ENCODE data around the gene ZBTB16. TPM values are rescaled to one million over a fixed set of nuclear protein-coding genes. Genes with fewer than 3 reads are reported as not detected.

Gene ZBTB16
- total RNA-seq, 1 donor from 2014 or later: 11.9 TPM

DNA sequence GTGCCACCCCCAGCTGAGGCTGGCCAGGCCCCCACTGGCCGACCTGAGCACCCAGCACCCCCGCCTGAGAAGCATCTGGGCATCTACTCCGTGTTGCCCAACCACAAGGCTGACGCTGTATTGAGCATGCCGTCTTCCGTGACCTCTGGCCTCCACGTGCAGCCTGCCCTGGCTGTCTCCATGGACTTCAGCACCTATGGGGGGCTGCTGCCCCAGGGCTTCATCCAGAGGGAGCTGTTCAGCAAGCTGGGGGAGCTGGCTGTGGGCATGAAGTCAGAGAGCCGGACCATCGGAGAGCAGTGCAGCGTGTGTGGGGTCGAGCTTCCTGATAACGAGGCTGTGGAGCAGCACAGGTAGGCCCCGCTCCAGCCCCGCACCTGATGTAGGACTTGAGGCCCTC is 4.7 kb downstream of the ZBTB16 start:
- no peak overlapping the region for H3K27ac Mint-ChIP-seq
- TF ChIP-seq, protein P1, sequence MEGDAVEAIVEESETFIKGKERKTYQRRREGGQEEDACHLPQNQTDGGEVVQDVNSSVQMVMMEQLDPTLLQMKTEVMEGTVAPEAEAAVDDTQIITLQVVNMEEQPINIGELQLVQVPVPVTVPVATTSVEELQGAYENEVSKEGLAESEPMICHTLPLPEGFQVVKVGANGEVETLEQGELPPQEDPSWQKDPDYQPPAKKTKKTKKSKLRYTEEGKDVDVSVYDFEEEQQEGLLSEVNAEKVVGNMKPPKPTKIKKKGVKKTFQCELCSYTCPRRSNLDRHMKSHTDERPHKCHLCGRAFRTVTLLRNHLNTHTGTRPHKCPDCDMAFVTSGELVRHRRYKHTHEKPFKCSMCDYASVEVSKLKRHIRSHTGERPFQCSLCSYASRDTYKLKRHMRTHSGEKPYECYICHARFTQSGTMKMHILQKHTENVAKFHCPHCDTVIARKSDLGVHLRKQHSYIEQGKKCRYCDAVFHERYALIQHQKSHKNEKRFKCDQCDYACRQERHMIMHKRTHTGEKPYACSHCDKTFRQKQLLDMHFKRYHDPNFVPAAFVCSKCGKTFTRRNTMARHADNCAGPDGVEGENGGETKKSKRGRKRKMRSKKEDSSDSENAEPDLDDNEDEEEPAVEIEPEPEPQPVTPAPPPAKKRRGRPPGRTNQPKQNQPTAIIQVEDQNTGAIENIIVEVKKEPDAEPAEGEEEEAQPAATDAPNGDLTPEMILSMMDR (conservative IDR thresholded peaks at IDR 0.05): no peak
- H3K36me3 Mint-ChIP-seq: peaks cover 5% of the 10 kb centered on the region
- H3K27me3 Mint-ChIP-seq: peaks cover 67% of the 10 kb centered on the region
- H3K9me3 Mint-ChIP-seq: no peaks in the 10 kb centered on the region
- H3K4me3 Mint-ChIP-seq: no peak overlapping the region
- DNase-seq (ENCODE audit: extremely low spot score, unreplicated experiment): no peak
- peaks cover 10% of the 10 kb centered on the region for H3K4me1 Mint-ChIP-seq (ENCODE audit: unreplicated experiment)

DNA sequence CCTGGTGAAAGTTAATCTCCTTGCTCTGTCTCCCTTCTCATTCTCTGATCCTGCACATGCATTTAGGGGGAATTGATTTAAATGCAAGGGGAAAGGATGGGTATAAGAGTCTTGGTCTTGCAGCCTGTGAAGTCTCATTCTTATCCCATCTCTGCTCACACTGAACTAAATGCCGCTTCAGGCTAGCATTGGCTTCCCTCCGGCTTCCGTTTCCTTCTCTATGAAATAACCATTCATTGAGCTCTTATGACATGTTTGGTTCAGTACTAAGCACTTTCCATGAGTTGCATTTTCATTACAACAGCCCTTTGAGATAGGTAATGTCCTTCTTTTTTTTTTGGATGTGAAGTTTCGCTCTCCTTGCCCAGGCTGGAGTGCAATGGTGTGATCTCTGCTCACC is 5.6 kb downstream of the ZBTB16 start:
- H3K4me1 Mint-ChIP-seq (ENCODE audit: unreplicated experiment): peaks cover 10% of the 10 kb centered on the region
- DNase-seq (ENCODE audit: extremely low spot score, unreplicated experiment): no peak
- TF ChIP-seq, protein P1 (conservative IDR thresholded peaks at IDR 0.05): no peak
- H3K27ac Mint-ChIP-seq: no peak overlapping the region
- peak overlapping the region; percentile 30 for H3K4me3 Mint-ChIP-seq
- no peaks in the 10 kb centered on the region for H3K9me3 Mint-ChIP-seq
- peaks cover 5% of the 10 kb centered on the region for H3K36me3 Mint-ChIP-seq
- H3K27me3 Mint-ChIP-seq: peaks cover 62% of the 10 kb centered on the region

DNA sequence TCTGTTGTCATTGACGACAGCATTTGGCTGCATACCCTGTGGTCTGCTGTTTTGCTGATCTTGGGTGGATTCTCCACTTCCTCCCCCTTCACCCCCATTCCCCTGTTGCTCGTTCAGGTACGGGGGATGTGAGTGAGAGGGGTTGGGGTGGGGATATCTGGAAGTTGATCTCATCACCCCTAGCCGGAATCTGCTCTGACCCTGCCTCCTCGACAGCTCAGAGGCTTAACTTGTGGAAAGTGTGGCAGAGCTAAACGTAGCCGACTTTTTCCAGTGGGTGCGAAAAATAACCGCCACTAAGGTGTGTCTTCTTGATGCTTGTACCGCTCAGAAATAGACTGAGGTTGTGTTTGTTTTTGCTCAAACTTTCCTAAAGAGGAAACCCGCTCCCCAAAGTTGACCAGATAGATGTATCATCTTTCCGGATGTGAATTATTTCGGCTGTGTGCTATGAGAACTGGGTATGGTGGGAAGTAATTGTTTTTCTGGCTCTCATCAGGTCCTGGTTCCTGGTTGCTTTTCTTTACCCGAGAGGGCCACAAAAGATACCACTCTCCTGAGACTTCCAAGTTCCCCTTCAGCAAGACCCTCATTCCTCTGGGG is 6.6 kb downstream of the ZBTB16 start:
- Mint-ChIP-seq H3K27me3 (peaks cover 65% of the 10 kb centered on the region), H3K9me3 (no peaks in the 10 kb centered on the region), H3K4me3 (no peak overlapping the region), H3K4me1 (ENCODE audit: unreplicated experiment) (peaks cover 10% of the 10 kb centered on the region), H3K36me3 (peaks cover 5% of the 10 kb centered on the region), H3K27ac (no peak overlapping the region)
- TF ChIP-seq, protein P1 (conservative IDR thresholded peaks at IDR 0.05): no peak
- no peak for DNase-seq (ENCODE audit: extremely low spot score, unreplicated experiment)

DNA sequence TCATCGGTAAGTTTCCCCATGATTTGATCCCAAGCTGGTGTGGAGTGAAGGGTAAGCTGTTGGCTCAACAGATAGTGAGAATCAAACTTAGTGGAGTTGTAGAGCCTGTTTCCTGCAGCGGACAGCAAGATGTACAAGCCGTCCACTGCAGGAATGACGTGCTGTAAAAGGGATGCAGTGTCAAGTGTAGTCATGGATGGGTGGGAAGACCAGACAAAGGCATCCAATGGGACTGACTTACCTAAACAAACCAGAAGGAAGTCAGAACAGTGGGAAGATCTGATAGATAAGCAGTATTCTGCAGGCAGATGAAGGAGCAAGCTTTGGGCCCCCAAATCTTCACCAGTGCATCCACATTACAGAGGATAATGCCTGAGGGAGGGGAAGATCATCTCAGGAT is 8.8 kb downstream of the ZBTB16 start:
- H3K27ac Mint-ChIP-seq: no peak overlapping the region
- H3K9me3 Mint-ChIP-seq: no peaks in the 10 kb centered on the region
- H3K36me3 Mint-ChIP-seq: peaks cover 5% of the 10 kb centered on the region
- H3K27me3 Mint-ChIP-seq: peaks cover 57% of the 10 kb centered on the region
- DNase-seq (ENCODE audit: extremely low spot score, unreplicated experiment): no peak
- TF ChIP-seq, protein P1 (conservative IDR thresholded peaks at IDR 0.05): no peak
- H3K4me1 Mint-ChIP-seq (ENCODE audit: unreplicated experiment): peaks cover 15% of the 10 kb centered on the region
- H3K4me3 Mint-ChIP-seq: no peak overlapping the region

DNA sequence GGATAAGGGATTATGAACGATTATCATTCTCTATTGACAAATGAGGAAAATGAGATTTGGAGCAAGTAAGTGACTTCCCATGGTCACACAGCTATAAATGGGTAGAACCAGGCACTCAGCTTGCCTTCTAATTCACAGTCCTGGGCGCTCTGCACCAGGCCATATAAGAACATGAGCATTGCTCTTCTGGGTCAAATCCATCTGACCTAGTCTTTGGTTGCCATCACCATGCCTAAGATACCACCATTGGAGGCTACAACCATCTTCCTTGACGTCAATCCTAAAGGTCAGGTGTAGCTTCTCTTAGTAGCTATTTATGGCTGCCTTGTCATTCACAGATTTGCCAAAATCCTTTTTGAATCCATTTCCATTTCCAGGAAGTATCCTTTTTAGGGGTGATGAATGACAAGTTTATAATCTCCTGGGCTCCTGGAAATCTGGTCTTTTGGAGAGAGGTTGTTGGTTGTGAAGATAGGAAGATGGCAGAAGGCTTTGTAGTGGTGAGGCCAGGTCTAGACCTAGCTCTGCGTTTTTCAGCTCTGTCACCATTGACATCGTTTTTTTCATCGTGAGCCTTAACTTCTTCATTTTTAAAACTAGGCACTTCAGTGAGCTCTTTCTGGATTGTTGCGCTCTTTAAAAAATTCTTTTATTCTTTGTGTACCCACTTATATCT is 11.1 kb downstream of the ZBTB16 start:
- TF ChIP-seq, protein P1 (conservative IDR thresholded peaks at IDR 0.05): no peak
- Mint-ChIP-seq H3K27ac (no peak overlapping the region), H3K36me3 (no peaks in the 10 kb centered on the region), H3K4me3 (no peak overlapping the region), H3K27me3 (peaks cover 57% of the 10 kb centered on the region), H3K9me3 (no peaks in the 10 kb centered on the region), H3K4me1 (ENCODE audit: unreplicated experiment) (peaks cover 25% of the 10 kb centered on the region)
- no peak for DNase-seq (ENCODE audit: extremely low spot score, unreplicated experiment)

All from type B pancreatic cell (in vitro differentiated cells).